H1 (cell line): ENCODE results near the gene FOXN1. TPM values are rescaled to one million over a fixed set of nuclear protein-coding genes. Genes with fewer than 3 reads are reported as not detected.

Source experiments
- ATF3 ChIP-seq: IDR thresholded peaks from 2 replicates; pipeline ENCODE4 v1.6.1; 2011; ENCODE audit warnings: low read depth, mild to moderate bottlenecking, low read length; ENCODE audit not compliant: insufficient read depth
- CBX5 ChIP-seq: fragments of 300-800, 300-1000 bp; sonication (generic); IDR thresholded peaks from 2 replicates; pipeline ENCODE4 v1.7.1; 2016; ENCODE audit warnings: antibody characterized with exemption, low read length, low read depth
- CHD7 ChIP-seq: fragments of 300-600 bp; sonication (generic); IDR thresholded peaks from 2 replicates; pipeline ENCODE4 v1.7.1; 2012; ENCODE audit warnings: low read length, moderate library complexity, mild to moderate bottlenecking, inconsistent platforms; ENCODE audit not compliant: insufficient replicate concordance
- MAX ChIP-seq: IDR thresholded peaks from 2 replicates; pipeline ENCODE4 v1.6.1; 2012; ENCODE audit warnings: inconsistent platforms
- NRF1 ChIP-seq: IDR thresholded peaks from 2 replicates; pipeline ENCODE4 v1.6.1; 2011; ENCODE audit warnings: mild to moderate bottlenecking, low read depth, low read length, improper control_type of control experiment
- PHF8 ChIP-seq: fragments of 200-600 bp; sonication (generic); conservative IDR thresholded peaks from 2 replicates; pipeline ENCODE4 v1.7.1; 2012; ENCODE audit warnings: low read depth, mild to moderate bottlenecking, inconsistent platforms, low read length, moderate library complexity
- RAD21 ChIP-seq, 2 experiments: IDR thresholded peaks in 1 of 2; conservative IDR thresholded peaks in 1 of 2; 2 replicates each; pipeline ENCODE4 v1.6.1; 2011; ENCODE audit warnings: low read depth in 2 of 2, low read length in 2 of 2, improper control_type of control experiment in 1 of 2, inconsistent platforms in 1 of 2, mild to moderate bottlenecking in 1 of 2, moderate library complexity in 1 of 2
- polyA plus RNA-seq, 7 experiments: library from polyadenylated mRNA; depleted of rRNA in 3 of 7; stranded (reverse) in 5 of 7; unstranded in 2 of 7; fragments of >200 nt in 5 of 7; fragments of 200-250 nt in 2 of 7; gene quantifications; 1 replicate in 5 of 7; 2 replicates in 1 of 7; 4 replicates in 1 of 7; pipeline versions ENCODE4 v1.2.1 to v1.2.3, GENCODE V29; 2011 to 2013; ENCODE audit warnings: missing spikeins in 2 of 7, mixed read lengths in 2 of 7
- total RNA-seq: library from RNA; stranded (reverse); fragmentation: NEBNext Ultra II Directional; extraction: Animal tissue kit (Norgen Biotek cat#: 25700); gene quantifications from 2 replicates; pipeline ENCODE4 v1.2.1, GENCODE V29; 2021

Gene FOXN1
- total and polyA plus RNA-seq, 2 of the 8 experiments (the other 6 are each of a cell fraction or from before 2014, with no cell fraction given) = not detected

- TF ChIP-seq CHD7 (no peak), PHF8 (no peak), CBX5 (no peak), RAD21 (IDR thresholded peaks at IDR 0.05 in 1 of 2, conservative IDR thresholded peaks at IDR 0.05 in 1 of 2; ENCODE audit: low read depth in 2 of 2, low read length in 2 of 2) (no peak), NRF1 (no peak), MAX (no peak), ATF3 (no peak)
Observed at GRCh38 chr17:28482551-28483199, 23.5 kb upstream of the FOXN1 start (continued).
